Measurements from ENCODE around the gene ASIC5. TPM values are rescaled to one million over a fixed set of nuclear protein-coding genes. Genes with fewer than 3 reads are reported as not detected.
"Not testable (repeated sequence)": the region's sequence is repeated elsewhere in the genome, so short reads cannot be mapped to it uniquely, and the experiment has no call there.

The ASIC5 gene
- total RNA-seq, 1 donor from 2014 or later: not detected

GRCh38 chr4:155809835-155810234, 56.2 kb downstream of the ASIC5 start:
- Mint-ChIP-seq H3K4me1 (ENCODE audit: low read depth) (no peaks in the 10 kb centered on the region), H3K4me3 (no peak overlapping the region), H3K27me3 (ENCODE audit: insufficient read depth) (peaks cover 7% of the 10 kb centered on the region), H3K36me3 (ENCODE audit: low read depth) (no peaks in the 10 kb centered on the region), H3K9me3 (no peaks in the 10 kb centered on the region), H3K27ac (no peak overlapping the region)
- intact Hi-C loops (cut with micrococcal nuclease): loop anchor here (1.0 kb wide), 1 partner anchor 143 kb away; the partner anchor contains the start of gene CTSO
- no peak for DNase-seq (ENCODE audit: low spot score)

GRCh38 chr4:155807021-155807420, 59.1 kb downstream of the ASIC5 start:
- H3K9me3 Mint-ChIP-seq: no peaks in the 10 kb centered on the region
- DNase-seq (ENCODE audit: low spot score): no peak
- intact Hi-C loops (cut with micrococcal nuclease): no loop called here
- no peaks in the 10 kb centered on the region for H3K36me3 Mint-ChIP-seq (ENCODE audit: low read depth)
- no peaks in the 10 kb centered on the region for H3K4me1 Mint-ChIP-seq (ENCODE audit: low read depth)
- H3K4me3 Mint-ChIP-seq: no peak overlapping the region
- H3K27me3 Mint-ChIP-seq (ENCODE audit: insufficient read depth): peaks cover 2% of the 10 kb centered on the region
- H3K27ac Mint-ChIP-seq: no peak overlapping the region

GRCh38 chr4:155805016-155805415, 61.1 kb downstream of the ASIC5 start:
- Mint-ChIP-seq H3K27me3 (ENCODE audit: insufficient read depth) (peaks cover 2% of the 10 kb centered on the region), H3K36me3 (ENCODE audit: low read depth) (no peaks in the 10 kb centered on the region), H3K4me3 (no peak overlapping the region), H3K27ac (no peak overlapping the region), H3K4me1 (ENCODE audit: low read depth) (no peaks in the 10 kb centered on the region), H3K9me3 (no peaks in the 10 kb centered on the region)
- intact Hi-C loops (cut with micrococcal nuclease): no loop called here
- no peak for DNase-seq (ENCODE audit: low spot score)

- H3K4me3 Mint-ChIP-seq: no peak overlapping the region
- no peaks in the 10 kb centered on the region for H3K36me3 Mint-ChIP-seq (ENCODE audit: low read depth)
- no peaks in the 10 kb centered on the region for H3K27me3 Mint-ChIP-seq (ENCODE audit: insufficient read depth)
- intact Hi-C loops (cut with micrococcal nuclease): no loop called here
- DNase-seq (ENCODE audit: low spot score): no peak
- no peak overlapping the region for H3K27ac Mint-ChIP-seq
- H3K9me3 Mint-ChIP-seq: no peaks in the 10 kb centered on the region
- no peaks in the 10 kb centered on the region for H3K4me1 Mint-ChIP-seq (ENCODE audit: low read depth)
These were observed 63.7 kb downstream of the ASIC5 start for GRCh38 chr4:155802190-155802959.

- DNase-seq (ENCODE audit: low spot score): no peak
- Mint-ChIP-seq H3K27ac (no peak overlapping the region), H3K4me3 (no peak overlapping the region), H3K9me3 (no peaks in the 10 kb centered on the region), H3K36me3 (ENCODE audit: low read depth) (no peaks in the 10 kb centered on the region), H3K4me1 (ENCODE audit: low read depth) (no peaks in the 10 kb centered on the region), H3K27me3 (ENCODE audit: insufficient read depth) (no peaks in the 10 kb centered on the region)
- intact Hi-C loops (cut with micrococcal nuclease): no loop called here
These were observed 65.3 kb downstream of the ASIC5 start for GRCh38 chr4:155800685-155801343.

- no peaks in the 10 kb centered on the region for H3K27me3 Mint-ChIP-seq (ENCODE audit: insufficient read depth)
- no peak overlapping the region for H3K4me3 Mint-ChIP-seq
- H3K27ac Mint-ChIP-seq: no peak overlapping the region
- DNase-seq (ENCODE audit: low spot score): no peak
- H3K9me3 Mint-ChIP-seq: no peaks in the 10 kb centered on the region
- no peaks in the 10 kb centered on the region for H3K36me3 Mint-ChIP-seq (ENCODE audit: low read depth)
- intact Hi-C loops (cut with micrococcal nuclease): no loop called here
- no peaks in the 10 kb centered on the region for H3K4me1 Mint-ChIP-seq (ENCODE audit: low read depth)
These were observed 66.3 kb downstream of the ASIC5 start for GRCh38 chr4:155799794-155800123.

GRCh38 chr4:155799116-155799793, 66.8 kb downstream of the ASIC5 start:
- intact Hi-C loops (cut with micrococcal nuclease): no loop called here
- H3K36me3 Mint-ChIP-seq (ENCODE audit: low read depth): no peaks in the 10 kb centered on the region
- no peaks in the 10 kb centered on the region for H3K9me3 Mint-ChIP-seq
- no peak for DNase-seq (ENCODE audit: low spot score)
- no peak overlapping the region for H3K4me3 Mint-ChIP-seq
- H3K27ac Mint-ChIP-seq: no peak overlapping the region
- H3K27me3 Mint-ChIP-seq (ENCODE audit: insufficient read depth): no peaks in the 10 kb centered on the region
- no peaks in the 10 kb centered on the region for H3K4me1 Mint-ChIP-seq (ENCODE audit: low read depth)

GRCh38 chr4:155797581-155797980, 68.5 kb downstream of the ASIC5 start:
- H3K4me1 Mint-ChIP-seq (ENCODE audit: low read depth); H3K9me3 Mint-ChIP-seq; H3K27me3 Mint-ChIP-seq (ENCODE audit: insufficient read depth); H3K36me3 Mint-ChIP-seq (ENCODE audit: low read depth); H3K27ac Mint-ChIP-seq; DNase-seq (ENCODE audit: low spot score); intact Hi-C loops (cut with micrococcal nuclease); H3K4me3 Mint-ChIP-seq: not testable (repeated sequence)

- Mint-ChIP-seq H3K36me3 (ENCODE audit: low read depth) (no peaks in the 10 kb centered on the region), H3K4me3 (no peak overlapping the region), H3K4me1 (ENCODE audit: low read depth) (no peaks in the 10 kb centered on the region), H3K9me3 (no peaks in the 10 kb centered on the region), H3K27me3 (ENCODE audit: insufficient read depth) (no peaks in the 10 kb centered on the region), H3K27ac (no peak overlapping the region)
- no peak for DNase-seq (ENCODE audit: low spot score)
- intact Hi-C loops (cut with micrococcal nuclease): no loop called here
These were observed 70.1 kb downstream of the ASIC5 start for GRCh38 chr4:155795991-155796390.

GRCh38 chr4:155794589-155795236, 71.4 kb downstream of the ASIC5 start:
- no peaks in the 10 kb centered on the region for H3K4me1 Mint-ChIP-seq (ENCODE audit: low read depth)
- DNase-seq (ENCODE audit: low spot score): no peak
- no peaks in the 10 kb centered on the region for H3K9me3 Mint-ChIP-seq
- intact Hi-C loops (cut with micrococcal nuclease): no loop called here
- H3K36me3 Mint-ChIP-seq (ENCODE audit: low read depth): no peaks in the 10 kb centered on the region
- H3K27me3 Mint-ChIP-seq (ENCODE audit: insufficient read depth): no peaks in the 10 kb centered on the region
- H3K4me3 Mint-ChIP-seq: no peak overlapping the region
- H3K27ac Mint-ChIP-seq: no peak overlapping the region

- DNase-seq (ENCODE audit: low spot score): no peak
- Mint-ChIP-seq H3K27ac (no peak overlapping the region), H3K4me1 (ENCODE audit: low read depth) (no peaks in the 10 kb centered on the region), H3K4me3 (no peak overlapping the region), H3K36me3 (ENCODE audit: low read depth) (no peaks in the 10 kb centered on the region), H3K9me3 (no peaks in the 10 kb centered on the region), H3K27me3 (ENCODE audit: insufficient read depth) (no peaks in the 10 kb centered on the region)
- intact Hi-C loops (cut with micrococcal nuclease): loop anchor here (10.0 kb wide), 1 partner anchor 115 kb away; no protein-coding TSS in a partner anchor
These were observed 76.1 kb downstream of the ASIC5 start for GRCh38 chr4:155789982-155790381.

GRCh38 chr4:155789391-155789790, 76.7 kb downstream of the ASIC5 start:
- Mint-ChIP-seq H3K27me3 (ENCODE audit: insufficient read depth) (no peaks in the 10 kb centered on the region), H3K9me3 (no peaks in the 10 kb centered on the region), H3K36me3 (ENCODE audit: low read depth) (no peaks in the 10 kb centered on the region), H3K4me1 (ENCODE audit: low read depth) (no peaks in the 10 kb centered on the region), H3K4me3 (no peak overlapping the region), H3K27ac (no peak overlapping the region)
- DNase-seq (ENCODE audit: low spot score): no peak
- intact Hi-C loops (cut with micrococcal nuclease): loop anchor here (10.0 kb wide), 1 partner anchor 115 kb away; no protein-coding TSS in a partner anchor
